SK-N-SH treated with all-trans-retinoic acid at 6 μM for 48 hours (cell line): ENCODE measurements around the gene NBEA.

ENCODE experiments used
- ATAC-seq: fragments of 200-7000 bp; cut with Tn5 transposase; 3 replicates; pipeline ENCODE4 v1.9.1; 2020; ENCODE audit warnings: mild to moderate bottlenecking, moderate library complexity
- ARNTL ChIP-seq: fragments of 450-650 bp; formaldehyde crosslinking; IDR thresholded peaks from 2 replicates; pipeline ENCODE4 v1.5.0; 2020; ENCODE audit warnings: low read depth, mild to moderate bottlenecking, moderate library complexity, borderline replicate concordance
- BACH2 ChIP-seq: fragments of 250-450 bp; sonication (Bioruptor Pico); IDR thresholded peaks from 2 replicates; pipeline ENCODE4 v1.9.0; 2021; ENCODE audit warnings: mild to moderate bottlenecking, borderline replicate concordance
- CSDC2 ChIP-seq: fragments of 250-450 bp; sonication (Bioruptor Pico); IDR thresholded peaks from 2 replicates; pipeline ENCODE4 v1.5.0; 2020; ENCODE audit warnings: mild to moderate bottlenecking, moderate library complexity
- ESRRG ChIP-seq: fragments of 250-450 bp; sonication (Bioruptor Pico); IDR thresholded peaks from 2 replicates; pipeline ENCODE4 v1.6.1; 2021; ENCODE audit warnings: mild to moderate bottlenecking
- GLIS3 ChIP-seq: fragments of 250-450 bp; sonication (Bioruptor Pico); IDR thresholded peaks from 2 replicates; pipeline ENCODE4 v1.5.0; 2020; ENCODE audit warnings: mild to moderate bottlenecking, moderate library complexity
- ISL1 ChIP-seq: fragments of 250-450 bp; sonication (Bioruptor Pico); IDR thresholded peaks from 2 replicates; pipeline ENCODE4 v2.1.2; 2022; ENCODE audit warnings: mild to moderate bottlenecking, moderate library complexity
- OSR1 ChIP-seq: fragments of 250-450 bp; sonication (Bioruptor Pico); IDR thresholded peaks from 2 replicates; pipeline ENCODE4 v1.8.0; 2022; ENCODE audit warnings: moderate library complexity, mild to moderate bottlenecking, inconsistent platforms
- PPARA ChIP-seq: fragments of 250-450 bp; sonication (Bioruptor Pico); IDR thresholded peaks from 2 replicates; pipeline ENCODE4 v1.5.0; 2020; ENCODE audit warnings: mild to moderate bottlenecking, borderline replicate concordance
- RARB ChIP-seq: fragments of 250-450 bp; sonication (Bioruptor Pico); IDR thresholded peaks from 2 replicates; pipeline ENCODE4 v1.8.0; 2021; ENCODE audit warnings: mild to moderate bottlenecking, moderate library complexity
- TOX ChIP-seq: fragments of 250-450 bp; sonication (Bioruptor Pico); IDR thresholded peaks from 2 replicates; pipeline ENCODE4 v1.8.0; 2021; ENCODE audit warnings: mild to moderate bottlenecking, moderate library complexity, borderline replicate concordance
- ZC3H10 ChIP-seq: fragments of 250-450 bp; sonication (Bioruptor Pico); IDR thresholded peaks from 2 replicates; pipeline ENCODE4 v1.5.1; 2021; ENCODE audit warnings: mild to moderate bottlenecking, moderate library complexity
- ZFP3 ChIP-seq: fragments of 250-450 bp; sonication (Bioruptor Pico); IDR thresholded peaks from 2 replicates; pipeline ENCODE4 v1.5.0; 2020; ENCODE audit warnings: mild to moderate bottlenecking, moderate library complexity
- ZFP30 ChIP-seq: fragments of 450-650 bp; formaldehyde crosslinking; IDR thresholded peaks from 2 replicates; pipeline ENCODE4 v1.5.0; 2022; ENCODE audit warnings: mild to moderate bottlenecking, moderate library complexity
- ZNF565 ChIP-seq: fragments of 450-650 bp; formaldehyde crosslinking; conservative IDR thresholded peaks from 2 replicates; pipeline ENCODE4 v1.5.0; 2020; ENCODE audit warnings: low read depth, mild to moderate bottlenecking, moderate library complexity
- ZNF70 ChIP-seq: fragments of 450-650 bp; formaldehyde crosslinking; IDR thresholded peaks from 2 replicates; pipeline ENCODE4 v1.5.0; 2020; ENCODE audit warnings: mild to moderate bottlenecking, moderate library complexity
- TF ChIP-seq, protein P1 (sequence below): fragments of 250-450 bp; sonication (Bioruptor Pico); IDR thresholded peaks from 2 replicates; pipeline ENCODE4 v1.8.0; 2020; ENCODE audit warnings: mild to moderate bottlenecking, moderate library complexity, borderline replicate concordance
- TF ChIP-seq, protein P2 (sequence below): fragments of 250-450 bp; sonication (Bioruptor Pico); IDR thresholded peaks from 2 replicates; pipeline ENCODE4 v1.8.0; 2021; ENCODE audit warnings: low read depth, mild to moderate bottlenecking, moderate library complexity, borderline replicate concordance
- TF ChIP-seq, protein P3 (sequence below): fragments of 250-450 bp; sonication (Bioruptor Pico); IDR thresholded peaks from 2 replicates; pipeline ENCODE4 v1.5.1; 2020; ENCODE audit warnings: low read depth, mild to moderate bottlenecking, moderate library complexity
- TF ChIP-seq, protein P4 (sequence below): fragments of 250-450 bp; sonication (Bioruptor Pico); IDR thresholded peaks from 2 replicates; pipeline ENCODE4 v1.5.1; 2021; ENCODE audit warnings: mild to moderate bottlenecking, moderate library complexity

Gene NBEA

DNA sequence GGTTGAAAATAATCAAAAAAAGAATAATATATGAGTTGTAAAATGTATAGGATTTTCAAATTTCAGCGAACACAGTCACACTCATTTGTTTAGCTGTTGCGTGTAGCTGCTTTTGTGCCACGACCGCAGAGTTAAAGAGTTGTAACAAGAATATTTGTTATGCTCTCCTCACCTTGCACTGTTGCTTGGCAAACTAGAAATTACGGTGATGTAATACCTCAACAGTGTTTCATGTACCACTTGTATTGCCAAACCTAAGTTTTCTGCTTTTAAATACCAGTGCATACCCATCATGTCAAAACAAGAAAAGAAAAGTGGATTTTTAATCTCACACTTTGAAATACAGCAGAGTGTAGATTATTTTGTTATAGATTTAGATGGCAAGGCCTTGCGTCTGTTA is 201.1 kb downstream of the NBEA start:
- TF ChIP-seq GLIS3 (CRISPR knock-in tag) (no peak), ZFP3 (CRISPR knock-in tag) (no peak), ARNTL (CRISPR knock-in tag) (no peak)
- TF ChIP-seq, protein P1, sequence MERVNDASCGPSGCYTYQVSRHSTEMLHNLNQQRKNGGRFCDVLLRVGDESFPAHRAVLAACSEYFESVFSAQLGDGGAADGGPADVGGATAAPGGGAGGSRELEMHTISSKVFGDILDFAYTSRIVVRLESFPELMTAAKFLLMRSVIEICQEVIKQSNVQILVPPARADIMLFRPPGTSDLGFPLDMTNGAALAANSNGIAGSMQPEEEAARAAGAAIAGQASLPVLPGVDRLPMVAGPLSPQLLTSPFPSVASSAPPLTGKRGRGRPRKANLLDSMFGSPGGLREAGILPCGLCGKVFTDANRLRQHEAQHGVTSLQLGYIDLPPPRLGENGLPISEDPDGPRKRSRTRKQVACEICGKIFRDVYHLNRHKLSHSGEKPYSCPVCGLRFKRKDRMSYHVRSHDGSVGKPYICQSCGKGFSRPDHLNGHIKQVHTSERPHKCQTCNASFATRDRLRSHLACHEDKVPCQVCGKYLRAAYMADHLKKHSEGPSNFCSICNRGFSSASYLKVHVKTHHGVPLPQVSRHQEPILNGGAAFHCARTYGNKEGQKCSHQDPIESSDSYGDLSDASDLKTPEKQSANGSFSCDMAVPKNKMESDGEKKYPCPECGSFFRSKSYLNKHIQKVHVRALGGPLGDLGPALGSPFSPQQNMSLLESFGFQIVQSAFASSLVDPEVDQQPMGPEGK (CRISPR knock-in tag) = no peak
- TF ChIP-seq, all 23 proteins: peak for 0

DNA sequence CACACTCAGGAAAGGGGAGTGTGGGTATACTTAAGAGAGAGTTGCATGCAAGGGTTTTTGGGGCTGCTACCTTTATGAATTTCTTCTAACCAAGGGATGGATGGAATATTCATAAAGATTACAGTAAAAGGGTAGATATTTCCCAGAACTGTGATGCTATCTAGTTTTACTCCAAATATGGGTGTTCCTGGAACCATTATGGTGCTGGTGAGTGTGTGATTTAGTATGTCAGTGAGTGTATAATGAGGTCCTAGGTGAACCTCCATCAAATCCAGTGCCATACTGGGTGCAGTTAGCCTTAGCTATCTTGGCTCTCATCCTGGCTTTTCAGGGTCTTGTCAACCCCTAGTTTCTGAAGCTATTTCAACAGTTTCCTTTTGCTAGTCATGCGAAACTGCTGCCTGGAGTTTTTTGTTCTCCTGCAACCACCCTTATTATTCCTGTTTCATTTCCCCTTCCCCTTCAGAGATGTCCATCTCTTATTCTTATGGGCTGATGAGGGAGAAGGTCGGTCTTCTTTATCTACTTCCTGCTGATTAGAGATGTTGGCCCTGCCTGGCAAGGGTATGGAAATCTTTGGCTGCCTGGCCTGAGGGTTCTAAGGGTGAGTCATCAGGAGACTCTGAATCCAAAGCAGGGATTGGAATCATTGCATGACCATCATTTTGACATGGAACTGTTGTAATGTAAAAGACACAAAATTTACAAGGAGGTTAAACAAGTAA is 202.3 kb downstream of the NBEA start:
- no peak for ATAC-seq

More for the DNA sequence above, 201.1 kb downstream of the NBEA start:
- ATAC-seq = no peak

DNA sequence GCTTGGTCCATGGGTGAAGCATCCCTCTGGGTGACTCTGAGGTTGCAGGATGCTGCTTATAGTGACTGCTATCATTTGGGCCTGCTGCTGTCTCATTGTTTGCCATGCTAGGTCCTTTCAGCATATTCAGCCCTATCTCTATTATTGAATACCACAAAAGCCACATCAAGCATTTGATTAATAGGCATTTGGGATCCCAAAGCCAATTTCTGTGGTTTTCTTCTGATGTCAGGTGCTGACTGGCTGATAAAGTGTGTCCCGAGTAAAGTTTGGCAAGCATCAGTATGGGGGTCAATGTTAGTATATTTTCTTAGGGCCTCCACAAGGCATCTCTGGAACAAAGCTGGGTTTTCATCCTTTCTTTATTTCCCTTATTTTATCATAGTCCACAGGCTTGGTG is 204.6 kb downstream of the NBEA start:
- TF ChIP-seq CSDC2 (CRISPR knock-in tag) = no peak
- no peak for TF ChIP-seq ZC3H10 (CRISPR knock-in tag)
- TF ChIP-seq ESRRG (CRISPR knock-in tag) = no peak
- TF ChIP-seq ZFP3 (CRISPR knock-in tag) = no peak
- TF ChIP-seq, protein P2, sequence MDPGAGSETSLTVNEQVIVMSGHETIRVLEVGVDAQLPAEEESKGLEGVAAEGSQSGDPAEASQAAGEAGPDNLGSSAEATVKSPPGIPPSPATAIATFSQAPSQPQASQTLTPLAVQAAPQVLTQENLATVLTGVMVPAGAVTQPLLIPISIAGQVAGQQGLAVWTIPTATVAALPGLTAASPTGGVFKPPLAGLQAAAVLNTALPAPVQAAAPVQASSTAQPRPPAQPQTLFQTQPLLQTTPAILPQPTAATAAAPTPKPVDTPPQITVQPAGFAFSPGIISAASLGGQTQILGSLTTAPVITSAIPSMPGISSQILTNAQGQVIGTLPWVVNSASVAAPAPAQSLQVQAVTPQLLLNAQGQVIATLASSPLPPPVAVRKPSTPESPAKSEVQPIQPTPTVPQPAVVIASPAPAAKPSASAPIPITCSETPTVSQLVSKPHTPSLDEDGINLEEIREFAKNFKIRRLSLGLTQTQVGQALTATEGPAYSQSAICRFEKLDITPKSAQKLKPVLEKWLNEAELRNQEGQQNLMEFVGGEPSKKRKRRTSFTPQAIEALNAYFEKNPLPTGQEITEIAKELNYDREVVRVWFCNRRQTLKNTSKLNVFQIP (CRISPR knock-in tag) = no peak
- ATAC-seq = no peak

More for the DNA sequence above, 202.3 kb downstream of the NBEA start:
- TF ChIP-seq ZFP3 (CRISPR knock-in tag) (no peak), OSR1 (CRISPR knock-in tag) (no peak)
- TF ChIP-seq, protein P2 (CRISPR knock-in tag) = no peak
- TF ChIP-seq, protein P3, sequence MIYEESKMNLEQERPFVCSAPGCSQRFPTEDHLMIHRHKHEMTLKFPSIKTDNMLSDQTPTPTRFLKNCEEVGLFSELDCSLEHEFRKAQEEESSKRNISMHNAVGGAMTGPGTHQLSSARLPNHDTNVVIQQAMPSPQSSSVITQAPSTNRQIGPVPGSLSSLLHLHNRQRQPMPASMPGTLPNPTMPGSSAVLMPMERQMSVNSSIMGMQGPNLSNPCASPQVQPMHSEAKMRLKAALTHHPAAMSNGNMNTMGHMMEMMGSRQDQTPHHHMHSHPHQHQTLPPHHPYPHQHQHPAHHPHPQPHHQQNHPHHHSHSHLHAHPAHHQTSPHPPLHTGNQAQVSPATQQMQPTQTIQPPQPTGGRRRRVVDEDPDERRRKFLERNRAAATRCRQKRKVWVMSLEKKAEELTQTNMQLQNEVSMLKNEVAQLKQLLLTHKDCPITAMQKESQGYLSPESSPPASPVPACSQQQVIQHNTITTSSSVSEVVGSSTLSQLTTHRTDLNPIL (CRISPR knock-in tag) = no peak

DNA sequence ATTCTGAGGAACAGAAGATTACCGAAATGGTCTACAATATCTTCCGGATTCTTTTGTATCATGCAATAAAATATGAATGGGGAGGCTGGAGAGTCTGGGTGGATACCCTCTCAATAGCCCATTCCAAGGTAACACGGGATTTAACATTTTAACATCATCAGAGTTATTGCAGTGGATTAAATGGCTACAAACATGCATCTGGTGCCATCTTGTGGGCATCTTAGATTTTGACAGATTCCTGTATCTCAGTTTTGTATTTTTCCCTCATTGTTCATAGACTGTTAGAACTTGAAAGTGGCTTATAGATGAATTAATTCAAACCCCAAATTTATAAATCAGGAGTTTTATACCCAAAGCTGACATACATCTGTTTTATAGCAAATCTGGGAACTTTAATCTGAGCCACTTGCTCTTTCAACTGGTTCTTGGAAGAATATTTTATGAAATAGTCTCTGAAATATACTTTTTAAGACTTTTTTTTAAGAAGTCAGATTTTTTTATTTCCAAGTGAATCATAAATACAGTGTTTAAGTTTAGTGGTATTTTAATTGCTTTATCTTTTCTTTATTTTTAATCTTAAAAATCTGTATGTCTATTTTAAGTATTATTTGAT is 215.2 kb downstream of the NBEA start:
- peak; percentile 78 for ATAC-seq
- TF ChIP-seq RARB (CRISPR knock-in tag) (no peak), BACH2 (no peak), ISL1 (CRISPR knock-in tag) (no peak), CSDC2 (CRISPR knock-in tag) (no peak), GLIS3 (CRISPR knock-in tag) (no peak)

DNA sequence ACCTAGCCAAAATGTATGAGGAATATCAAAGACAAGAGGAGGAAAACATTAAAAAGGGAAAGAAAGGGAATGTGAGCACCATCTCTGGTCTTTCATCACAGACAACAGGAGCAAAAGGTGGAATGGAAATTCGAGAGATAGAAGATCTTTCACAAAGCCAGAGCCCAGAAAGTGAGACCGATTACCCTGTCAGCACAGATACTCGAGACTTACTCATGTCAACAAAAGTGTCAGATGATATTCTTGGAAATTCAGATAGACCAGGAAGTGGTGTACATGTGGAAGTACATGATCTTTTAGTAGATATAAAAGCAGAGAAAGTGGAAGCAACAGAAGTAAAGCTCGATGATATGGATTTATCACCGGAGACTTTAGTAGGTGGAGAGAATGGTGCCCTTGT is 217.0 kb downstream of the NBEA start:
- ATAC-seq = no peak
- no peak for TF ChIP-seq ZFP3 (CRISPR knock-in tag)
- TF ChIP-seq ISL1 (CRISPR knock-in tag) = no peak
- TF ChIP-seq PPARA = no peak
- TF ChIP-seq ZC3H10 (CRISPR knock-in tag) = no peak
- no peak for TF ChIP-seq ESRRG (CRISPR knock-in tag)
- TF ChIP-seq OSR1 (CRISPR knock-in tag) = no peak
- no peak for TF ChIP-seq TOX (CRISPR knock-in tag)
- no peak for TF ChIP-seq ZNF565 (CRISPR knock-in tag)
- no peak for TF ChIP-seq BACH2
- no peak for TF ChIP-seq ZFP30
- TF ChIP-seq, protein P3 (CRISPR knock-in tag) = no peak
- TF ChIP-seq ARNTL (CRISPR knock-in tag) = no peak
- TF ChIP-seq, protein P4, sequence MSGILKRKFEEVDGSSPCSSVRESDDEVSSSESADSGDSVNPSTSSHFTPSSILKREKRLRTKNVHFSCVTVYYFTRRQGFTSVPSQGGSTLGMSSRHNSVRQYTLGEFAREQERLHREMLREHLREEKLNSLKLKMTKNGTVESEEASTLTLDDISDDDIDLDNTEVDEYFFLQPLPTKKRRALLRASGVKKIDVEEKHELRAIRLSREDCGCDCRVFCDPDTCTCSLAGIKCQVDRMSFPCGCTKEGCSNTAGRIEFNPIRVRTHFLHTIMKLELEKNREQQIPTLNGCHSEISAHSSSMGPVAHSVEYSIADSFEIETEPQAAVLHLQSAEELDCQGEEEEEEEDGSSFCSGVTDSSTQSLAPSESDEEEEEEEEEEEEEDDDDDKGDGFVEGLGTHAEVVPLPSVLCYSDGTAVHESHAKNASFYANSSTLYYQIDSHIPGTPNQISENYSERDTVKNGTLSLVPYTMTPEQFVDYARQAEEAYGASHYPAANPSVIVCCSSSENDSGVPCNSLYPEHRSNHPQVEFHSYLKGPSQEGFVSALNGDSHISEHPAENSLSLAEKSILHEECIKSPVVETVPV (CRISPR knock-in tag) = no peak
- TF ChIP-seq CSDC2 (CRISPR knock-in tag) = no peak
- TF ChIP-seq ZNF70 = no peak
- TF ChIP-seq GLIS3 (CRISPR knock-in tag) = no peak
